HepG2 (cell line): ENCODE measurements around the gene LHFPL2. TPM values are rescaled to one million over a fixed set of nuclear protein-coding genes. Genes with fewer than 3 reads are reported as not detected.
A peak's percentile ranks its signal among the peaks of the same experiment; 100 is the strongest.

Source experiments
- ATAC-seq: fragments of 200-7000 bp; cut with Tn5 transposase; 3 replicates; pipeline ENCODE4 v1.9.1; 2020; ENCODE audit warnings: mild to moderate bottlenecking, moderate library complexity
- BruUV-seq: library from RNA; stranded (reverse); fragments of 400-500 nt; replicated peaks from 2 replicates; lab custom pipeline; 2021; lab: Mats Ljungman, UMichigan
- CTCF ChIA-PET: fragments of 300-600 bp; formaldehyde crosslinking; extraction: SDS; loops from one replicate; lab custom pipeline; 2021; ENCODE audit warnings: low total read pairs, inconsistent platforms, low intra/inter-chr PET ratio; lab: Yijun Ruan, JAX
- POLR2A ChIA-PET: fragments of 350-600 bp; sonication (Branson Sonifier 250); formaldehyde crosslinking; loops from one replicate; lab custom pipeline; 2020; ENCODE audit warnings: antibody characterized with exemption, inconsistent platforms; lab: Yijun Ruan, JAX
- DNase-seq: peaks from one replicate; pipeline ENCODE4 v3.0.0-alpha.2; 2015; ENCODE audit warnings: low spot score
- FAIRE-seq: peaks from 3 replicates; lab custom pipeline; 2011; peaks lifted over from hg19 to GRCh38; lab: Jason Lieb, UNC
- H2AFZ ChIP-seq: one replicate; pipeline ENCODE4 v1.6.1; 2011; ENCODE audit warnings: low read length, inconsistent platforms
- H3K27ac ChIP-seq: fragments of 300-600 bp; 3 replicates; pipeline ENCODE4 v1.8.0; 2011; ENCODE audit warnings: mixed run types, mild to moderate bottlenecking, mixed read lengths, low read length, inconsistent platforms; ENCODE audit not compliant: insufficient read depth; ENCODE audit errors: extremely low read length
- H3K27me3 ChIP-seq, 2 experiments: fragments of 200-600 bp in 1 of 2; 2 replicates in 1 of 2; 3 replicates in 1 of 2; pipeline versions ENCODE4 v1.6.0 to v1.8.0; 2011; ENCODE audit warnings: low read length in 2 of 2, mild to moderate bottlenecking in 2 of 2, moderate library complexity in 2 of 2, inconsistent platforms in 1 of 2; ENCODE audit not compliant: insufficient read depth in 2 of 2, control insufficient read depth in 1 of 2
- H3K36me3 ChIP-seq, 2 experiments: fragments of 200-600 bp in 1 of 2; replicated peaks in 1 of 2; 2 replicates in 1 of 2; 3 replicates in 1 of 2; pipeline versions ENCODE4 v1.5.1 to v1.8.0; 2011; ENCODE audit warnings: low read length in 2 of 2, inconsistent platforms in 1 of 2; ENCODE audit not compliant: insufficient read depth in 2 of 2, control insufficient read depth in 1 of 2
- H3K4me1 ChIP-seq: 2 replicates; pipeline ENCODE4 v1.5.1; 2012; ENCODE audit warnings: low read length, inconsistent platforms; ENCODE audit not compliant: insufficient read depth
- H3K4me2 ChIP-seq: 2 replicates; pipeline ENCODE4 v1.6.0; 2011; ENCODE audit warnings: low read depth, low read length, inconsistent platforms
- H3K4me3 ChIP-seq, 3 experiments: fragments of 200-600 bp in 1 of 3; sonication (generic), shearing (Covaris generic) in 1 of 3; replicated peaks in 1 of 3; 2 replicates each; pipeline ENCODE4 v1.5.1; 2011 to 2016; ENCODE audit warnings: low read length in 3 of 3, inconsistent platforms in 2 of 3, low read depth in 2 of 3, mild to moderate bottlenecking in 2 of 3, control low read depth in 1 of 3, mixed read lengths in 1 of 3; ENCODE audit not compliant: insufficient read depth in 1 of 3
- H3K79me2 ChIP-seq: one replicate; pipeline ENCODE4 v1.6.1; 2011; ENCODE audit warnings: low read length, inconsistent platforms; ENCODE audit not compliant: insufficient read depth
- H3K9ac ChIP-seq: 2 replicates; pipeline ENCODE4 v1.6.0; 2011; ENCODE audit warnings: mild to moderate bottlenecking, low read depth, low read length, inconsistent platforms; ENCODE audit not compliant: insufficient read depth
- H3K9me3 ChIP-seq: 2 replicates; pipeline ENCODE4 v1.5.1; 2012; ENCODE audit warnings: mild to moderate bottlenecking, low read length
- H4K20me1 ChIP-seq: 2 replicates; pipeline ENCODE4 v1.6.0; 2011; ENCODE audit warnings: inconsistent platforms, mild to moderate bottlenecking, low read length, moderate library complexity; ENCODE audit not compliant: insufficient read depth
- ELF4 ChIP-seq: sonication (generic); formaldehyde crosslinking; IDR thresholded peaks from 2 replicates; pipeline ENCODE4 v1.5.0; 2020; ENCODE audit warnings: missing genetic modification reagents, mild to moderate bottlenecking, moderate library complexity, borderline replicate concordance
- HNF4G ChIP-seq, 2 experiments: sonication (generic) in 1 of 2; formaldehyde crosslinking in 1 of 2; IDR thresholded peaks; 2 replicates each; pipeline versions ENCODE4 v1.4.0 to v1.6.1; 2011 to 2020; ENCODE audit warnings: borderline replicate concordance in 2 of 2, low read depth in 2 of 2, mild to moderate bottlenecking in 2 of 2, low read length in 1 of 2, missing genetic modification reagents in 1 of 2, moderate library complexity in 1 of 2
- HOXA5 ChIP-seq: sonication (generic); formaldehyde crosslinking; IDR thresholded peaks from 2 replicates; pipeline ENCODE4 v1.4.0; 2020; ENCODE audit warnings: missing genetic modification reagents
- MNT ChIP-seq: fragments of 450-650 bp; IDR thresholded peaks from 2 replicates; pipeline ENCODE4 v1.6.1; 2016
- RAD21 ChIP-seq: fragments of 450-650 bp; formaldehyde crosslinking; IDR thresholded peaks from 2 replicates; pipeline ENCODE4 v1.5.0; 2020; ENCODE audit warnings: mild to moderate bottlenecking
- SAFB2 ChIP-seq: sonication (generic); formaldehyde crosslinking; IDR thresholded peaks from 2 replicates; pipeline ENCODE4 v1.5.1; 2020; ENCODE audit warnings: missing genetic modification reagents, low read depth, mild to moderate bottlenecking, borderline replicate concordance
- SMC3 ChIP-seq: IDR thresholded peaks from 2 replicates; pipeline ENCODE4 v1.6.1; 2011; ENCODE audit warnings: low read length, improper control_type of control experiment
- SOX5 ChIP-seq: IDR thresholded peaks from 2 replicates; pipeline ENCODE4 v1.6.1; 2016; ENCODE audit warnings: borderline replicate concordance
- ZMYM2 ChIP-seq: sonication (generic); formaldehyde crosslinking; IDR thresholded peaks from 2 replicates; pipeline ENCODE4 v1.8.0; 2022; ENCODE audit warnings: mild to moderate bottlenecking, missing genetic modification reagents
- ZNF253 ChIP-seq: sonication (generic); formaldehyde crosslinking; IDR thresholded peaks from 2 replicates; pipeline ENCODE4 v1.8.0; 2022; ENCODE audit warnings: mild to moderate bottlenecking, missing genetic modification reagents, borderline replicate concordance
- ZNF557 ChIP-seq: sonication (generic); formaldehyde crosslinking; IDR thresholded peaks from 2 replicates; pipeline ENCODE4 v1.4.0; 2020; ENCODE audit warnings: missing genetic modification reagents
- ZNF564 ChIP-seq: sonication (generic); formaldehyde crosslinking; IDR thresholded peaks from 2 replicates; pipeline ENCODE4 v1.8.1; 2023; ENCODE audit warnings: mild to moderate bottlenecking, missing genetic modification reagents
- ZNF749 ChIP-seq: sonication (generic); formaldehyde crosslinking; IDR thresholded peaks from 2 replicates; pipeline ENCODE4 v1.8.0; 2022; ENCODE audit warnings: mild to moderate bottlenecking, missing genetic modification reagents, moderate library complexity, borderline replicate concordance
- WGBS: methylation state at CpG from one replicate; pipeline ENCODE4 v1.1.6; 2017; ENCODE audit warnings: low lambda C conversion rate; 5-methylcytosine and 5-hydroxymethylcytosine counted together
- in situ Hi-C: cut with HindIII; loops from 2 replicates; pipeline ENCODE4 v1.10.0; 2017; ENCODE audit warnings: low pct_unique_long_range_greater_than_20kb; ENCODE audit not compliant: extremely low pct_ligation_motif_present
- intact Hi-C: fragments of 100-400 bp; cut with micrococcal nuclease; formaldehyde crosslinking; loops from one replicate; pipeline ENCODE4 v1.10.0; 2022; ENCODE audit not compliant: unreplicated experiment
- polyA plus RNA-seq, 8 experiments: library from polyadenylated mRNA; depleted of rRNA in 3 of 8; stranded (reverse) in 7 of 8; unstranded in 1 of 8; fragments of >200 nt; fragmentation: Illumina TruSeq in 4 of 8; extraction: Trizol in 4 of 8; gene quantifications; 2 replicates each; pipeline versions ENCODE4 v1.2.1 to v1.2.3, GENCODE V29; 2011 to 2016; ENCODE audit warnings: low read depth in 4 of 8, missing spikeins in 1 of 8, mixed read lengths in 1 of 8; ENCODE audit not compliant: insufficient read depth in 1 of 8
- total RNA-seq, 5 experiments: library from RNA; depleted of rRNA; stranded (reverse); fragments of >200 nt; fragmentation: Illumina TruSeq; extraction: Trizol; gene quantifications; 2 replicates each; pipeline ENCODE4 v1.2.3, GENCODE V29; 2016; ENCODE audit warnings: low read depth in 1 of 5
- TF ChIP-seq, protein P1 (sequence below): sonication (generic); formaldehyde crosslinking; IDR thresholded peaks from 2 replicates; pipeline ENCODE4 v1.5.0; 2020; ENCODE audit warnings: mild to moderate bottlenecking, missing genetic modification reagents, moderate library complexity

The LHFPL2 gene
- total and polyA plus RNA-seq, 2 of the 13 experiments (the other 11 are each of a cell fraction or from before 2014, with no cell fraction given): 6.0 to 20.0 TPM

GRCh38 chr5:78557601-78558000 lies 91.0 kb downstream of the LHFPL2 start:
- intact Hi-C loops (loop anchor here (5.0 kb wide), 1 partner anchor 65 kb away; no protein-coding TSS in a partner anchor), in situ Hi-C loops (no loop called here)
- Histone ChIP-seq H3K36me3 (peaks cover 2 to 15% of the 10 kb centered on the region in 2 experiments; a peak in 3 of 5 replicates), H4K20me1 (no peaks in the 10 kb centered on the region), H3K4me3 (no peak overlapping the region), H3K4me2 (no peak overlapping the region), H3K27ac (no peak overlapping the region), H3K9ac (no peak overlapping the region), H3K4me1 (peaks cover 23% of the 10 kb centered on the region), H2AFZ (no peak overlapping the region), H3K27me3 (no peaks in the 10 kb centered on the region), H3K9me3 (no peaks in the 10 kb centered on the region), H3K79me2 (peaks cover 12% of the 10 kb centered on the region)
- ChIA-PET CTCF (no interaction called here), POLR2A (no interaction called here)
- no peak for FAIRE-seq
- TF ChIP-seq ZNF749 (CRISPR knock-in tag) (no peak), ZNF557 (CRISPR knock-in tag) (no peak), ELF4 (CRISPR knock-in tag) (no peak), ZMYM2 (CRISPR knock-in tag) (no peak), MNT (no peak), HNF4G (IDR thresholded peaks at IDR 0.05; ENCODE audit: borderline replicate concordance, low read depth, low read length) (no peak), HNF4G (CRISPR knock-in tag; IDR thresholded peaks at IDR 0.05; ENCODE audit: borderline replicate concordance, low read depth) (no peak)
- no TSS peak for BruUV-seq
- DNase-seq: no peak
- no peak for ATAC-seq
- WGBS: 100% methylated on average over 5 of the region's 5 CpGs

DNA sequence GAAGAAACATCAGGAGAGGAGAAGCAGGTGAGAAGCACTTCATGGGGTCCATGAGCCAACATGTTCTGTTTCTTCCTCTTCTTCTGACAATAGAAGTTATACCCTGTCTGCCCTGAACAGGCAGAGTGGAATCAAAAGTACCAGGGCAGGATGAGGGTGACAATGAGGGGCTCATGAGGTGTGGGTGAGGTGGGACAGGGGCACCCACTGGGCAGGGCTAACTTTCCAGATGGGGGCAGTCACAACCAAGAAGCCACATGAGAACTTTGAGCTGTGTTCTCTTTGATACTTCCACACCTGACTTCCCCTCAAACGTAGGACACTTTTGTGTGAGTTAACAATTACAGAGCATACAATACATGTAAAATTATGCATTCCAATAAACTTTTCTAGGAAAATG lies 92.7 kb downstream of the LHFPL2 start:
- H3K4me3 ChIP-seq: no peak overlapping the region
- no peaks in the 10 kb centered on the region for H3K27me3 ChIP-seq
- ATAC-seq (peak; percentile 38; the same call in 1 of the 3 replicates), DNase-seq (no peak), FAIRE-seq (no peak)
- WGBS: 50% methylated on average over 1 of the region's 1 CpG
- H2AFZ ChIP-seq: no peak overlapping the region
- peaks cover 9% of the 10 kb centered on the region for H3K79me2 ChIP-seq
- H3K4me1 ChIP-seq: peaks cover 23% of the 10 kb centered on the region
- BruUV-seq: no TSS peak
- ChIA-PET CTCF (no interaction called here), POLR2A (no interaction called here)
- no peaks in the 10 kb centered on the region for H4K20me1 ChIP-seq
- H3K27ac ChIP-seq: no peak overlapping the region
- no peaks in the 10 kb centered on the region for H3K9me3 ChIP-seq
- peaks cover 2 to 12% of the 10 kb centered on the region in 2 experiments; a peak in 3 of 5 replicates for H3K36me3 ChIP-seq
- intact Hi-C loops (loop anchor here (5.0 kb wide), 1 partner anchor 66 kb away; no protein-coding TSS in a partner anchor), in situ Hi-C loops (no loop called here)
- no peak overlapping the region for H3K9ac ChIP-seq
- no peak overlapping the region for H3K4me2 ChIP-seq
- TF ChIP-seq HOXA5 (no peak), SAFB2 (CRISPR knock-in tag) (no peak), RAD21 (CRISPR knock-in tag) (no peak), SOX5 (no peak), ZNF253 (no peak), ZNF564 (CRISPR knock-in tag) (no peak), SMC3 (peak; percentile 37; the same call in 1 of the 2 replicates)
- TF ChIP-seq, protein P1, sequence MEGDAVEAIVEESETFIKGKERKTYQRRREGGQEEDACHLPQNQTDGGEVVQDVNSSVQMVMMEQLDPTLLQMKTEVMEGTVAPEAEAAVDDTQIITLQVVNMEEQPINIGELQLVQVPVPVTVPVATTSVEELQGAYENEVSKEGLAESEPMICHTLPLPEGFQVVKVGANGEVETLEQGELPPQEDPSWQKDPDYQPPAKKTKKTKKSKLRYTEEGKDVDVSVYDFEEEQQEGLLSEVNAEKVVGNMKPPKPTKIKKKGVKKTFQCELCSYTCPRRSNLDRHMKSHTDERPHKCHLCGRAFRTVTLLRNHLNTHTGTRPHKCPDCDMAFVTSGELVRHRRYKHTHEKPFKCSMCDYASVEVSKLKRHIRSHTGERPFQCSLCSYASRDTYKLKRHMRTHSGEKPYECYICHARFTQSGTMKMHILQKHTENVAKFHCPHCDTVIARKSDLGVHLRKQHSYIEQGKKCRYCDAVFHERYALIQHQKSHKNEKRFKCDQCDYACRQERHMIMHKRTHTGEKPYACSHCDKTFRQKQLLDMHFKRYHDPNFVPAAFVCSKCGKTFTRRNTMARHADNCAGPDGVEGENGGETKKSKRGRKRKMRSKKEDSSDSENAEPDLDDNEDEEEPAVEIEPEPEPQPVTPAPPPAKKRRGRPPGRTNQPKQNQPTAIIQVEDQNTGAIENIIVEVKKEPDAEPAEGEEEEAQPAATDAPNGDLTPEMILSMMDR: peak; percentile 54
